HT-29 (cell line): Measurements from ENCODE around the gene PIRT. TPM values are rescaled to one million over a fixed set of nuclear protein-coding genes. Genes with fewer than 3 reads are reported as not detected.

Experiments
- DNase-seq: peaks from one replicate; pipeline ENCODE4 v3.0.0-alpha.2; 2015; ENCODE audit warnings: low spot score
- small RNA-seq: library from RNA; depleted of rRNA; stranded (forward); fragments of <200 nt; gene quantifications from one replicate; pipeline ENCODE3, GENCODE V24; 2014
- total RNA-seq: library from RNA; depleted of rRNA; stranded (reverse); fragments of >200 nt; shearing (Covaris generic); gene quantifications from 2 replicates; pipeline ENCODE4 v1.2.3, GENCODE V29; 2014; rRNA removed

PIRT gene
- total RNA-seq, 1 experiment from 2014 or later: not detected

DNA sequence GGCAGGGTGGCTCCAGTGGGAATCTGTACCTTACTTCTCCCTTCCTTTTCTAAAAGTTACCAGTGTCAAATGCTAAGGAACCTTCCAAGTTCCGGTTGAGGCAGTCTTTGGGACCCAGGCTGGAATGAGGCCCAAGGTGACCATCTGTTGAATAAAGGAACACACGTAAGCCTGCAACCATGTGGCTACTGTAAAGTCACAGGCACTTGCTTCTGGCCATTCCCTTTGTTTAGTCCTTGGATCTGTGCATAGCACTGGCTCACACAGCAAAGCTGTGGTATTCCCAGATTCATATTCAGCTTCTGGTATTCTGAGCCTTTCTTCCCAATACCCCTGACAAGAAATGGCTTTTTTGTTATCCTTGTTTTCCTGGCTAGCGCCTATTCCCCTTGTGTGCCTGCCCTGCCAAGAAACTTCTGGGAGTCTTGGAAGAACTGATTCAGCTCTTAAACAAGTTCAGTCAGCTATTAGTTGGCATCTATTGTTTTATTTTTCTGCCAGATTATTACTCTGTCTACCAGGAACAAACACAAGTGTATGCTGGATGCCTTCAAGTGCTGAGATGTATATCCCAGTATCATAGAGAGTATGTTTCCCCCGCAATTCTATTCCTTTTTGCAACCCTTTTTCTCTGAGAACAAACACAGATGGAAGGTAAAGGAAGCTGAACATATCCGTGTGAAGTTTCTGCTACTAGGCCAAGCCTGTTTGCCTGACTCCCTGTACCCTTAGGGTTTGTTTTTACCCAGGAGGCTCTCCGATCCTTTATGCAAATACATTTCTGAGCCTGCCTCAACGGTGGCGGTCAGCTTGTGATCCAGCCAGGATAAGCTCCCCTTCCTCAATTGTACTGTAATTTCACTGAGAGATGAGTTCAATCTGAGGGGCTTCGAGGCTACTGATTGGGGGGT is 47.1 kb downstream of the PIRT start:
- DNase-seq: no peak

DNA sequence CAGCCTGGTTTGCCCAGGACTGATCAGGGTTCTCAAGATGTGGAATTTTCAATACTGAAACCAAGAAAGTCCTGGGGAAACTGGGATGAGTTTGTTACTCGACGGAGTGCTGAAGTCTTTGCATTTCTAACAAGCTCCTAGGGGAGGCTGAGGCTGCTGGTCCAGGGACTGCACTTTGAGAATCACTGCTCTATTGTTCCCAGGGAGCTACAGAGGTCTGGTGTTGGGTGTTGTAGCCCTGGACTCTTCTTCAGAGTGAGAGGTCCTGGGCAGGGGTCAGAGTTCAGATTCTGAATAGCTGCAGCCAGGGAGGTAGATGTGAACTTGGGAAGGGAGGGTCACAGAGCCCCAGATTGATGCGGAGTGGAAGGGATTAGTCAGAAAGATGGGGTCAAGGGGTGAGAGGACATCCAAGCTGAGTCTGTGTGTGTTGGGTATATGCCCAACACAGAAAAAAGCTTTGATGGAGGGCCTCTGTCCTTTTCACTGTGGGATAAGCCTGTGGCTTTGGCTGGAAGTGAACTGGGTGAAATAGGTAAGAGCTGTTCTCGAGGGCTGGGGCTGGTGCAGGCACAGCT is 48.1 kb downstream of the PIRT start:
- no peak for DNase-seq

DNA sequence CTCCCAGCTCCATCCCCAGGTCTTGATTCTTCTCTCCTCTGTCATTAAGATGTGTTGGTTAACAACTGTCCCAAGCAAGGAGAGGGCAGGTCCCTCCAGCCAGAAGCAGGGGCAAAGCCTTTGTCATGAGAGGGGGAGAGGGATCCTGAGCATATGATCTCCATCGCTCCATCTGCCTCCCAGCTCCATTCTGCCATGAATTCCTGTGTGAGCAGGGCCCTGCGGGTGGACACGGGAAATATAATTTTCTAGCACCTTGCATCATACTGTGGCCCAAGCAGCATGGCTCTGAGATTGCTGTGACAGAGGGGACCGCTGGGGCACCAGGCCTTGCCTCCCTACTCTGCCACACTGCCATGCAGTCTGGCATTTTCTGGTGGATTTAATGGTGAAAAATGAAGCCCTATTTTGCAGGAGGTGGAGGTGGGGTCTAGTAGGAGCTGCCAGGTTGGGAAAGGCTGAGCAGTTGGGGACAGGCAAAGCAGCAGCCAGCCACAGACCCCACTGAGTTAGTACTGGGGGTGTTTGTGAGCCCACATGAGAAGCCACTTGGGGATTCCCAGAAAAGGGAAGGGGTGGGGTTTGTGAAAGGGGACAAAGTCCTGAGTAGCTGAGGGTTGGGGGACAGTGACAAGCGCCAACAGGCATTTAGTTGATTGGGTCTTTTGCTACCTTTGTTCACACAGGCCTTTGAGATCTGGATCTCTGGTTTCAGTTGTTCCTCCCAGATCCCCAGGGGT is 50.4 kb downstream of the PIRT start:
- DNase-seq: no peak

DNA sequence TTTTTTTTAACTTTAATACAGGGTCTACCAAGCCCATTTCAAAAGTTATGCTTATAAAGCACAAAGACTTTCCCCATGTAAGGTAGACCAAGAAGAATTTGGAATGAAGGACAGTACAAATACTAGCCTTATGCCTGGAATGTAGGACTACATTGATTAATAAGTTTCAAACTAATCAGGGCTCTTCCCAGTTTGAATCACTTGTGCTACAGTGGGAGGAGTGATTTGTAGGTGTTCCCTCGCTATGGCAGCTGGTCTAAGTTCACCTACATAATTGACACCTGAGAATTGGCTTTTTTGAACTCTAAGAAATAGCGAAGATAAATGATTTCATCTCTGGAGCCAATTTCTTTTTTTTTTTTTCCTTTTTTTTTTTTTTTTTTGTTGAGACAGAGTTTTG is 52.6 kb downstream of the PIRT start:
- DNase-seq: no peak

DNA sequence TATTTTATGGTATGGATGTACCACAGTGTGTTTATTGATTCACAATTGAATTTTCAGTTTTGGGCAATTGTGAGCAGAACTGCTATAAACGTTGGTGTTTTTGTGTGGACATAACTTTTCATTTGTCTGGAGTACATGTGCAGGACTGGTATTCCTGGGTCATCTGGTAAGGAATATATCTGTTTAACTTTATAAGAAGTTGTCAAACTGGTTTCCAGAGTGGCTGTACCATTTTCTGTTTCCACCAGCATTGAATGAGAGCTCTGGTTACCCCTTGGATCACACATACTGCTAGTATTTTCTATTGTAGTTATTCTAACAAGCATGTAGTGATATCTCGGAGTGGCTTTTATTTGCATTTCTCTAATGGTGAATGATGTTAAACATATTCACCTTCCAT is 58.3 kb downstream of the PIRT start:
- peak; percentile 51 for DNase-seq

DNA sequence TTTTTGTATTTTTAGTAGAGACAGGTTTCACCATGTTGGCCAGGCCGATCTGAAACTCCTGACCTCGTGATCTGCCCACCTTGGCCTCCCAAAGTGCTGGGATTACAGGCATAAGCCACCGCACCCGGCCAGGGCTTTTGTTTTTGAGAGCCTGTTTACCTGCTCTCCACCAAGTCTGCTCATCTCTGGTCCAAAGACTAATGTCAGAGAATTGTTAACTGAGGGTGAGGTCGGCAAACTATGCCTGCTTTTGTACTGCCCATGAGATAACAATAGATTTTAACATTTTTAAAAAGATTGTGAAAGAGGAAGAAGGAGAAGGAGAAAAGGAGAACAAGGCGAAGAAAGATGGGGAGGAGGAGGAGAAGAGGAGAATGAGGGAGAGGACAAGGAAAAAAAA is 60.0 kb downstream of the PIRT start:
- DNase-seq: no peak

DNA sequence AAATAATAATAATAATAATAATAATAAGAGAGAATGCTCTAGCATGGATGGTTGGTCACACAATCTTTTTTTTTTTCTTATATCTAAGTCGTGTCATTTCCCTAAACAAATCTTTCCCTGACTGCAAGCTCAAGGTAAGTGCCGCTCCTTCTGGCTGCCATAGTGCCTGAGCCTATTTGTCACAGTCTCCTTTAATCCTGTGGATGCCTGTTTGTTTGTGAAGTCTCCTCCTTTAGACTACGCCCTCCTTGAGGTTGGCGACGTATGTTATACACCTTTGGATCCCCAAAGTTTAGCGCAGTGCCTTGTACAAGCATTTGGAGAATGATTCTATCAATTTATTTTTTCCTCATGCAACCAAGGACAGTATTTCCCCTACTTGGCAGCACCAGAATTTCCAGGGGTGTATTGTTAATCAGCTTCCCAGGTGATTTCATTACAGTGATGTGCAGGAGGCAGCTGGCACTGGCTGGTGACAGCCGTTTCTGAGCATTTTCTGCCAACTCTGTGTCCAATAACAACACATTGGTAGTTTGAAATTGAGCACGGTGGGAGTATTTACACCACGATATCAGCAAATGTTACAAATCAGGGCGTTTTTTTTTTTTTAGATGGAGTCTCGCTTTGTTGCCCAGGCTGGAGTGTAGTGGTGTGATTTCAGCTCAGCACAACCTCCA is 60.6 kb downstream of the PIRT start:
- DNase-seq: no peak

- DNase-seq: no peak
Measured at GRCh38 chr17:10776381-10776780, 61.5 kb downstream of the PIRT start.

GRCh38 chr17:10775740-10776356 is 62.0 kb downstream of the PIRT start:
- peak; percentile 33 for DNase-seq

DNA sequence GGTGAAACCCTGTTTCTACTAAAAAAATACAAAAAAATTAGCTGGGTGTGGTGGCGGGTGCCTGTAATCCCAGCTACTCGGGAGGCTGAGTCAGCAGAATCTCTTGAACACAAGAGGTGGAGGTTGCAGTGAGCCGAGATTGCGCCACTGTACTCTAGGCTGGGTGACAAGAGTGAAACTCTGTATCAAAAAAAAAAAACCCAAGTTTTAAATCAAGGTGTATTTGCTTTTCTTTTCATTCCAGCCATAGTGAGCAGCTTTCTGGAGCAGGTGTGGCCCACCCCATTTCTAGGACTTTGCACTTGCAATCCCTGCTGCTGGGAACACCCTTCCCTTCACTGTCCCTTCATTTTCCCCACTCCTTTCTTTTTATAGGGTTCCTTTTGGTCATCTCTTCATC is 62.8 kb downstream of the PIRT start:
- no peak for DNase-seq

- no peak for DNase-seq
Measured at GRCh38 chr17:10773391-10773790, 64.5 kb downstream of the PIRT start.

Small RNA genes lying within 50 kb of the gene (small RNA-seq; reads per million reads assigned to genes)
- gene AC015908.2 (not detected), gene RNU6-1065P (not detected), gene TMEM238L (0.22 reads per million)

Other genes starting within 250 kb of the PIRT start
- 0.25 and 1.0 TPM in 2 replicates for gene MYH3, start 180.8 kb downstream of the PIRT start, total RNA-seq
- gene SCO1, start 140.6 kb downstream of the PIRT start, total RNA-seq: 52.4 and 55.8 TPM in 2 replicates
- gene ADPRM, start 140.5 kb downstream of the PIRT start, total RNA-seq: 1.4 and 2.7 TPM in 2 replicates
- gene TMEM220, start 108.1 kb downstream of the PIRT start, total RNA-seq: not detected in 2 replicates
- 4.7 and 4.8 TPM in 2 replicates for gene TMEM238L, start 34.0 kb downstream of the PIRT start, total RNA-seq